Breast epithelium (tissue), 3 donors: ENCODE data around the gene SIRPB1.

Experiments
- POLR2A ChIP-seq: fragments of 450-650 bp; IDR thresholded peaks from one replicate; pipeline ENCODE4 v1.6.1; 2016; ENCODE audit warnings: antibody characterized with exemption, mild to moderate bottlenecking, moderate library complexity
- POLR2AphosphoS5 ChIP-seq, 3 donors: sonication (generic); formaldehyde crosslinking; IDR thresholded peaks; one replicate each; pipeline ENCODE4 v1.6.1; 2017; ENCODE audit warnings: antibody characterized with exemption in 3 of 3
- TF ChIP-seq, protein P1 (sequence below), 3 donors: fragments of 450-650 bp; IDR thresholded peaks; one replicate each; pipeline ENCODE4 v1.5.1; 2016 to 2017; ENCODE audit warnings: antibody characterized with exemption in 3 of 3, mild to moderate bottlenecking in 3 of 3, moderate library complexity in 3 of 3

DNA sequence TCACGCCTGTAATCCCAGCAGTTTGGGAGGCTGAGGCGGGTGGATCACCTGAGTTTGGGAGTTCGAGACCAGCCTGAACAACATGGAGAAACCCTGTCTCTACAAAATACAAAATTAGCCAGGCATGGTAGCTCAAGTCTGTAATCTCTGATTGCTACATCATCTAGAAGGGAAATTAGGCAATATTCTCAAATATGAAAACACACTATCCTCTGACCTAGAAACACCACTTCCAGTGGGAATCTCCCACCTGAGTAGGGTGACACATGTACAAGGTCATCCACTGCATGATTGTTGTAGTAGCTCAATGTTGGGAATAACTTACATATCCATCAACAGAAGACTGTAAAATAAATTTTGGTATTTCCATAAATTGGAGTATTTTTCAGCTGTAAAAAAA lies 43.2 kb downstream of the SIRPB1 start:
- TF ChIP-seq POLR2AphosphoS5 (IDR thresholded peaks at IDR 0.05) = no peak
- TF ChIP-seq, protein P1, sequence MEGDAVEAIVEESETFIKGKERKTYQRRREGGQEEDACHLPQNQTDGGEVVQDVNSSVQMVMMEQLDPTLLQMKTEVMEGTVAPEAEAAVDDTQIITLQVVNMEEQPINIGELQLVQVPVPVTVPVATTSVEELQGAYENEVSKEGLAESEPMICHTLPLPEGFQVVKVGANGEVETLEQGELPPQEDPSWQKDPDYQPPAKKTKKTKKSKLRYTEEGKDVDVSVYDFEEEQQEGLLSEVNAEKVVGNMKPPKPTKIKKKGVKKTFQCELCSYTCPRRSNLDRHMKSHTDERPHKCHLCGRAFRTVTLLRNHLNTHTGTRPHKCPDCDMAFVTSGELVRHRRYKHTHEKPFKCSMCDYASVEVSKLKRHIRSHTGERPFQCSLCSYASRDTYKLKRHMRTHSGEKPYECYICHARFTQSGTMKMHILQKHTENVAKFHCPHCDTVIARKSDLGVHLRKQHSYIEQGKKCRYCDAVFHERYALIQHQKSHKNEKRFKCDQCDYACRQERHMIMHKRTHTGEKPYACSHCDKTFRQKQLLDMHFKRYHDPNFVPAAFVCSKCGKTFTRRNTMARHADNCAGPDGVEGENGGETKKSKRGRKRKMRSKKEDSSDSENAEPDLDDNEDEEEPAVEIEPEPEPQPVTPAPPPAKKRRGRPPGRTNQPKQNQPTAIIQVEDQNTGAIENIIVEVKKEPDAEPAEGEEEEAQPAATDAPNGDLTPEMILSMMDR (IDR thresholded peaks at IDR 0.05) = no peak
- no peak for TF ChIP-seq POLR2A
